Smooth muscle cell (in vitro differentiated cells): ENCODE measurements around the gene AUTS2. TPM values are rescaled to one million over a fixed set of nuclear protein-coding genes. Genes with fewer than 3 reads are reported as not detected.

Source experiments
- DNase-seq: peaks from one replicate; lab custom pipeline; 2025; ENCODE audit not compliant: unreplicated experiment; lab: John Stamatoyannopoulos, UW
- H2AFZ ChIP-seq: fragments of 200-600 bp; sonication (generic); 2 replicates; pipeline ENCODE4 v1.6.0; 2016; ENCODE audit warnings: antibody characterized with exemption, low read depth, mild to moderate bottlenecking
- H3F3A ChIP-seq: fragments of 200-600 bp; sonication (generic); 2 replicates; pipeline ENCODE4 v1.6.0; 2017; ENCODE audit warnings: antibody characterized with exemption, low read depth
- H3K27ac ChIP-seq: fragments of 200-600 bp; sonication (generic); 2 replicates; pipeline ENCODE4 v1.5.1; 2016; ENCODE audit warnings: low read depth, mild to moderate bottlenecking
- H3K27me3 ChIP-seq: fragments of 200-600 bp; sonication (generic); 2 replicates; pipeline ENCODE4 v1.6.1; 2016; ENCODE audit warnings: low read depth, mild to moderate bottlenecking
- H3K36me3 ChIP-seq: fragments of 200-600 bp; sonication (generic); 2 replicates; pipeline ENCODE4 v1.5.1; 2016; ENCODE audit warnings: low read depth
- H3K4me1 ChIP-seq: fragments of 200-600 bp; sonication (generic); 2 replicates; pipeline ENCODE4 v1.5.1; 2016; ENCODE audit warnings: low read depth
- H3K4me2 ChIP-seq: fragments of 200-600 bp; sonication (generic); 2 replicates; pipeline ENCODE4 v1.6.0; 2016; ENCODE audit warnings: mild to moderate bottlenecking
- H3K4me3 ChIP-seq: fragments of 200-600 bp; sonication (generic); 2 replicates; pipeline ENCODE4 v1.5.1; 2016; ENCODE audit warnings: mild to moderate bottlenecking
- H3K79me2 ChIP-seq: fragments of 200-600 bp; sonication (generic); 2 replicates; pipeline ENCODE4 v1.6.0; 2016; ENCODE audit warnings: low read depth, mild to moderate bottlenecking
- H3K9ac ChIP-seq: fragments of 200-600 bp; sonication (generic); 2 replicates; pipeline ENCODE4 v1.6.0; 2016; ENCODE audit warnings: low read depth
- H3K9me3 ChIP-seq: fragments of 200-600 bp; sonication (generic); replicated peaks from 2 replicates; pipeline ENCODE4 v1.5.1; 2016; ENCODE audit warnings: low read depth
- H4K20me1 ChIP-seq: fragments of 200-600 bp; sonication (generic); 2 replicates; pipeline ENCODE4 v1.6.0; 2016; ENCODE audit warnings: low read depth
- WGBS: methylation state at CpG from one replicate; pipeline ENCODE4 v1.1.7; 2016; ENCODE audit warnings: low lambda C conversion rate; 5-methylcytosine and 5-hydroxymethylcytosine counted together
- polyA plus RNA-seq: library from polyadenylated mRNA; unstranded; fragments of >200 nt; fragmentation: Nextera tagmentation; extraction: Ambion mirVana; gene quantifications from 2 replicates; pipeline ENCODE4 v1.2.1, GENCODE V29; 2016
- total RNA-seq: library from RNA; depleted of rRNA; stranded (reverse); fragments of >200 nt; gene quantifications from 2 replicates; pipeline ENCODE4 v1.2.3, GENCODE V29; 2014
- TF ChIP-seq, protein P1 (sequence below): fragments of 200-600 bp; sonication (generic); IDR thresholded peaks from 2 replicates; pipeline ENCODE4 v1.5.1; 2017; ENCODE audit warnings: borderline replicate concordance, mild to moderate bottlenecking, antibody characterized with exemption; ENCODE audit not compliant: insufficient read depth, poor library complexity, severe bottlenecking

AUTS2 gene
- total and polyA plus RNA-seq, 2 experiments from 2014 or later, result 6.5 to 8.6 TPM

DNA sequence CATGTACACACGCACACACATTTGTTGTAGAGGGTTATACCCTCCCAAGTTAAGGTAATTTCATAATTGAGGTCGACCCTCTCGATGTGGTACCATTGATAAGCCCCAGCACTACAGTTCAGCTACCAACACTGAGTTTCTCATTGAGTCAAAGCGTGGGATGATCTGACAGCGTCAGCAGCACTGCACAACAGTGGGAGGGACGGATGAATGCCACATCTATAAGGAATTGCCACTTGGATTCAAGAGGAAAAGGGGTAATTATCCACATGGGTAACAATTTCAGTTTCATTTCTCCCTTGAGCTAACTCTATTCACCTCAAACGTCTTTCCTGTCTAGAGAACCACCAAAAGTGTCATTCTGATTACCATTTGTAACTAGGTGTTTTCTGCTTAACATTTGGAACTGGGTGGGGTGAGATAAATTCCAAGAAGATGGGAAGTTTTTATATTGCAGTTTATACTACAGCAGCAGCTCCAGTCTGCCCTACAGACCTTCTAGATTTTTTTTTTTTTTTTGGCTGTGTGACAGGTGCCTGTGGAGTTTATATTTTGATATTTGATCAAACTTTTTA, 342.9 kb downstream of the AUTS2 start:
- H3K27me3 ChIP-seq, result peaks cover 69% of the 10 kb centered on the region
- no peaks in the 10 kb centered on the region for H3F3A ChIP-seq
- peaks cover 26% of the 10 kb centered on the region for H4K20me1 ChIP-seq
- no peaks in the 10 kb centered on the region for H3K79me2 ChIP-seq
- no peaks in the 10 kb centered on the region for H3K4me1 ChIP-seq
- WGBS, result 93% methylated on average over 7 of the region's 7 CpGs
- no peak overlapping the region for H3K27ac ChIP-seq
- H3K9ac ChIP-seq, result no peak overlapping the region
- no peak overlapping the region for H3K4me2 ChIP-seq
- H2AFZ ChIP-seq, result no peak overlapping the region
- H3K4me3 ChIP-seq, result no peak overlapping the region
- DNase-seq, result no peak
- TF ChIP-seq, protein P1, sequence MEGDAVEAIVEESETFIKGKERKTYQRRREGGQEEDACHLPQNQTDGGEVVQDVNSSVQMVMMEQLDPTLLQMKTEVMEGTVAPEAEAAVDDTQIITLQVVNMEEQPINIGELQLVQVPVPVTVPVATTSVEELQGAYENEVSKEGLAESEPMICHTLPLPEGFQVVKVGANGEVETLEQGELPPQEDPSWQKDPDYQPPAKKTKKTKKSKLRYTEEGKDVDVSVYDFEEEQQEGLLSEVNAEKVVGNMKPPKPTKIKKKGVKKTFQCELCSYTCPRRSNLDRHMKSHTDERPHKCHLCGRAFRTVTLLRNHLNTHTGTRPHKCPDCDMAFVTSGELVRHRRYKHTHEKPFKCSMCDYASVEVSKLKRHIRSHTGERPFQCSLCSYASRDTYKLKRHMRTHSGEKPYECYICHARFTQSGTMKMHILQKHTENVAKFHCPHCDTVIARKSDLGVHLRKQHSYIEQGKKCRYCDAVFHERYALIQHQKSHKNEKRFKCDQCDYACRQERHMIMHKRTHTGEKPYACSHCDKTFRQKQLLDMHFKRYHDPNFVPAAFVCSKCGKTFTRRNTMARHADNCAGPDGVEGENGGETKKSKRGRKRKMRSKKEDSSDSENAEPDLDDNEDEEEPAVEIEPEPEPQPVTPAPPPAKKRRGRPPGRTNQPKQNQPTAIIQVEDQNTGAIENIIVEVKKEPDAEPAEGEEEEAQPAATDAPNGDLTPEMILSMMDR, result no peak
- no peaks in the 10 kb centered on the region for H3K36me3 ChIP-seq
- no peaks in the 10 kb centered on the region for H3K9me3 ChIP-seq

DNA sequence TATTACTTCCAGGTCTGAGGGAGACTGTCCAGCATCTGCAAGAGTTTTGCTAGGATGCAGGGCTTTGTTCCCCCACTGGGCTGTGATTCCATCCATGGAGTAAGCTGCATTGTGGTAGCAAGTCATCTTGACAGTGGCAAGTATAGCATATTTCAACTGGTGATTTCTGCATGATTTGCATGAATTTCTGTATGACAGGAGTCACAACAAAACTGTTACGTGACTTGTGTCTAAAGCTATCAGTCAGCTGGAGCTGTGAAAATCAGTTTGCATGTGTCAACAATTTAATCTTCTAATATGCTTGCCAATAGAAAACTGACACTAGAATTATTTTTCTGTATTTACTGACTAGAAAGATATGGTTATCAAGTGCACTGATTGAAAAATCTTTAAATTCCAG, 344.3 kb downstream of the AUTS2 start:
- DNase-seq, result no peak
- no peaks in the 10 kb centered on the region for H3K9me3 ChIP-seq
- no peaks in the 10 kb centered on the region for H3K36me3 ChIP-seq
- H3F3A ChIP-seq, result no peaks in the 10 kb centered on the region
- no peak overlapping the region for H3K4me3 ChIP-seq
- peaks cover 25% of the 10 kb centered on the region for H4K20me1 ChIP-seq
- H3K27ac ChIP-seq, result no peak overlapping the region
- H2AFZ ChIP-seq, result no peak overlapping the region
- peaks cover 69% of the 10 kb centered on the region for H3K27me3 ChIP-seq
- no peak overlapping the region for H3K4me2 ChIP-seq
- no peak overlapping the region for H3K9ac ChIP-seq
- WGBS, result 86% methylated on average over 1 of the region's 1 CpG
- no peaks in the 10 kb centered on the region for H3K79me2 ChIP-seq
- no peaks in the 10 kb centered on the region for H3K4me1 ChIP-seq
- TF ChIP-seq, protein P1, result no peak

DNA sequence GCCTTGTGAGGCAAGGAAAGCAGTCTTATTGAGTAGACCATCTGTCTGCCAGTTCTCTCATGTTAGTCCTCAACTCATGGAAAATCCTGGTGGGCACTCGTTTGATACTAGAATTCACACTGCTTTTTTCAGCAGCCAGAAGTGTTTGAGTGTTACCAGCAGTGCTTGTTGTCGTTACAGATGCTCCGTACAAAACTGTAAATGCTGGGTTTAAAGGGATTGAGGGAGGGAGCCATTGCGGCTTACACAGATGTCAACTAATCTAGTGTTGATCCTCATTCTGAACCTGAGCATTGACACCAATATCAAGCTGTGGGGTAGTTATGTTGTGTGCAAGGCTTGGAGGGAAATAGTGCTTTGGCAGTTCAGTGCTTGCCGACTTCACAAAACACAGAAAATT, 348.6 kb downstream of the AUTS2 start:
- DNase-seq, result no peak
- H3K9ac ChIP-seq, result no peak overlapping the region
- no peak overlapping the region for H3K4me3 ChIP-seq
- no peaks in the 10 kb centered on the region for H3K36me3 ChIP-seq
- H3K27me3 ChIP-seq, result peaks cover 47% of the 10 kb centered on the region
- peaks cover 45% of the 10 kb centered on the region for H4K20me1 ChIP-seq
- no peaks in the 10 kb centered on the region for H3K9me3 ChIP-seq
- no peaks in the 10 kb centered on the region for H3F3A ChIP-seq
- peaks cover 5% of the 10 kb centered on the region for H3K4me1 ChIP-seq
- no peak overlapping the region for H2AFZ ChIP-seq
- H3K79me2 ChIP-seq, result no peaks in the 10 kb centered on the region
- no peak overlapping the region for H3K27ac ChIP-seq
- 39% methylated on average over 5 of the region's 5 CpGs for WGBS
- no peak overlapping the region for H3K4me2 ChIP-seq
- TF ChIP-seq, protein P1, result no peak

DNA sequence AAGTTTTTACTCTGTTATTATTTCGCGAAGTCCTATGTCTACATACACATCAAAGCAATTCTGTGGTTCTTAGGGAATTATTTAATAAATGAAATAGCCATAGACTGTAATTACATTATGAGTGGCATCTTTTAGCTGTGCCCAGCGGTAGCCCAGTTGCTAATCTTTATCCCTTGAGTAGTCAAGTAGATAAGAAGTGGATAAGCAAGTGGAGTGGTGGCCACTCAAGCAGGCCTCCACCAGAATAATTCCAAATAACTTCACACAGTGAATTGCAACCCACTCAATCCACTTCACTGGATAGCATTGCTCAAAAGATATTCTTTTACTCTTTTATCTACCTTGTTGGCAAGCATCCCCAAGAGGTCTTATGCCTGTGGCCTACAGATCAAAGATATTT, 349.7 kb downstream of the AUTS2 start:
- Histone ChIP-seq H3F3A (no peaks in the 10 kb centered on the region), H3K9me3 (no peaks in the 10 kb centered on the region), H3K4me1 (peaks cover 5% of the 10 kb centered on the region), H4K20me1 (peaks cover 42% of the 10 kb centered on the region), H3K27ac (no peak overlapping the region), H3K4me3 (no peak overlapping the region), H2AFZ (no peak overlapping the region), H3K27me3 (peaks cover 46% of the 10 kb centered on the region), H3K79me2 (no peaks in the 10 kb centered on the region), H3K4me2 (no peak overlapping the region), H3K9ac (no peak overlapping the region), H3K36me3 (no peaks in the 10 kb centered on the region)
- no peak for DNase-seq
- WGBS, result 88% methylated on average over 3 of the region's 3 CpGs
- TF ChIP-seq, protein P1, result no peak
